COLO668 (cell line): ENCODE data around the gene SULT2B1.
"Not testable (repeated sequence)": the region's sequence is repeated elsewhere in the genome, so short reads cannot be mapped to it uniquely, and the experiment has no call there.

Experiments used
- DNase-seq: peaks from one replicate; lab custom pipeline; 2025; ENCODE audit not compliant: unreplicated experiment; lab: John Stamatoyannopoulos, UW

The SULT2B1 gene

DNA sequence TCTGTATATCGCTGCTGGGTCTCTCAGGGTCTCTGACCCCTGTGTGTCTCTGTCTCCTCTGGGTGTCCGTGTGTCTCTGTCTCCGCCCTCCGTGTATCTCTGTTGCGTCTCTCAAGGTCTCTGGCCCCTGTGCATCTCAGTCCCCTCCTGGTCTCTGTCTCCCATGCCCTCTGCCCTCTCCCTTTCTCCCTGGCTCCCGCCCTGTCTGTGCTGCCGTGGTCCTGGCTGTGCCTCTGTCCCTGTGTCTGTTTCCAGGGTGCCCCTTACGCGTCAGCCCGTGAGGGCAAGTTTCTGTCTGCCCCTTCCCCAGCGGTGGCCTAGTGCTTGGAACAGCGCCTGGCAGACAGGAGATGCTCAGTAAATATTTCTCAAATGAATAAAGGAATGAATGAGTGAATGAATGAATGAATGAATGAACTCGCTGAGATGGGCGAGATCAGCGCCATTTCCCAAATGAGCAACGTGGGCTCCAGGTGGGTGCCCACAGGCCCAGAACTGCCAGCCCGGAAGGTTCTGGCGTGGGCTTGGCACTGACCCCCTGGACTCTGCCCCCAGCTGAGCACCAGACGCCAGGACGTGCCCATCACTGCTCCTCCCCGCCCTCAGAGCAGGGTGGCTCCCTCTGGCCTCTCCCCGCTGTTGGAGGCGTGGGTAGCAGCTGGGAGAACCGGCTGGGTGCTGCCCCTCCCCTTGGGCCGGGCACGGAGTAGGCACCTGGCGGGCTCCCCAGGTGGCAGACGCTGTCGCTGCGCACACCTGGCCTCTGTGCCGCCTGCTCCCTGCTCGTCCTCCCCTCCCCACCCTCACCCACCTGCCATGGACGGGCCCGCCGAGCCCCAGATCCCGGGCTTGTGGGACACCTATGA, at the start of gene SULT2B1:
TSS of gene SULT2B1 (plus strand) at position 736 of the 866 bp plus-strand sequence. CDS start at position 817, 81 bp downstream.
- DNase-seq = peak; percentile 96

DNA sequence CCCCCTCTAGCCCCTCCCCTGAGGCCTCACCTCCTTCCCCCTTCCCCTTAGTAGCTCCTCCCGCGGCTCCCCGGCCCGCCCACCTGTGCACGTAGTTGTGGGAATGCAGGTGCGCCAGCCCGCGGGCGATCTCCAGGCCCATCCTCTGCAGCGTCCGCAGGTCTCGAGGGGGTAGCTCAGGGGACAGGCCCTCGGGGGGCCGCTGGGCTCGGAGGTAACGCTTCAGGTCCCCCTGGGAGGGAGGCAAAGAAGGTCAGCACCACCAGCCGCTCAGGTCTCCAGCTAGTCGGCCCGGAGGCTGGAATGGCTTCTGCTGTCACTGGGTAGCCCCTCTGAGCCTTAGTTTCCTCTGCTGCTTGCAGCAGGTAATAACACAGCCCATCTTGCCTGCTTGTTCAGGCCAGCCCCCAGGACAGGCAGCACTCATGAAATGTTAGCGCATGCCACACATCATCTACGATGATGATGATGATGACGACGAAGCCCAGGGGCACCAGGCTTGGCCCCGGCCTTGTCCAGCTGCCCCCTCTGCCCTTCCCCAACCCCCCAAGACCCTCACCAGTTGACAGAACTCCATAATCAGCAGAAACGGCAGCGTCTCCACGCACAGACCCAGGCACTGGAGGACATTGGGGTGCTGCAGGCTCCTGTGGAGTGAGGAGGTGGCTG, 49.5 kb upstream of the SULT2B1 start:
- DNase-seq = no peak

DNA sequence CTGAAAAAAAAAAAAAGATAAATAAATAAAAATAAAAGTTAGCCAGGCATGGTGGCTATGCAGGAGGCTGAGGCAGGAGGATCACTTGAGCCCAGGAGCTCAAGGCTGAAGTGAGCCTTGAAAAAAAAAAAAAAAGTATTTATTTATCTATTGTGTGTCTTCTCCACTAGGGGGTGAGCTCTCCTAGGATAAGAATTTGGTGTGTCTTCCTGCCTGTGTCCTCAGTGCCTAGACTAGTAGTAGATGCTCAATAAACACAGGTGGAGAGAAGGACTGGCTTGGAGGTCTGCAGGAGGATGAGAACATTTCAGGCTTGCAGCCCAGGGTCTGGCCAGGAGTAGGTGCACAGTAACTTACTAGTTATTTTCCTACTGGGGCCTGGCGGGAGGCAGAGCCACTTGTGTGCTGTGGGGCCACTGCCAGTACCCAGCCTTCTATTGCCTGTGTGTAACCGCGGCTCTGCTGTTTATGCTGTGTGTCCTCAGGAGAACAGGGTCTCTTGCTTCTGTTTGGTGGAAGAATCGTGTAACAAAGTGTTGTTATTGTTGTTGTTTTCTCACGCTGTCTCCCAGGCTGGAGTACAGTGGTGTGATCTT, 45.7 kb upstream of the SULT2B1 start:
- no peak for DNase-seq

DNA sequence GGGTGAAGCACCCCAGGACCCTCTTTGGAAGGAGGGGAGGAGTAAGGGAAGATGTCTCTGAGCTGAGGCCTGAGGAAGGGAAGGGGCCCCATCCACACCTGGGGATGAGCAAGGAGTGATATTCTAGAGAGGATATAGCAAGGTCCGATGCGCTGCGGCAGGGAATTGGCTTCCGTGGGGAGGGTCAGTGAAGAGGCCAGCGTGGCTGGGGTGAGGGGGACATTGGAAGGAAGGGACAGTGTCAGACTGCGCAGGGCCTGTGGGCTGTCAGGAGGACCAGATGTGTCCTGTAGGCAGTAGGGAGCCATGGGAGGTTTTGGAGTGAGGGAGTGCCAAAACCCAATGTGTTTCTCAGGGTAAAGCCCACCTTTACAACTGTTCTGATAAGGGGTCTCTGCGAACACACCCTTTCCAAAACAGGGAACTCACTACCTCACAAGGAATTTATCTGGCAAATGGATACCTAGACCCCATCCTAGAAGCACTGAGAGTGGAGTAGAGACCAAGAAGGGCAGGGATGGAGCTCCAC, 44.0 kb upstream of the SULT2B1 start:
- no peak for DNase-seq

DNA sequence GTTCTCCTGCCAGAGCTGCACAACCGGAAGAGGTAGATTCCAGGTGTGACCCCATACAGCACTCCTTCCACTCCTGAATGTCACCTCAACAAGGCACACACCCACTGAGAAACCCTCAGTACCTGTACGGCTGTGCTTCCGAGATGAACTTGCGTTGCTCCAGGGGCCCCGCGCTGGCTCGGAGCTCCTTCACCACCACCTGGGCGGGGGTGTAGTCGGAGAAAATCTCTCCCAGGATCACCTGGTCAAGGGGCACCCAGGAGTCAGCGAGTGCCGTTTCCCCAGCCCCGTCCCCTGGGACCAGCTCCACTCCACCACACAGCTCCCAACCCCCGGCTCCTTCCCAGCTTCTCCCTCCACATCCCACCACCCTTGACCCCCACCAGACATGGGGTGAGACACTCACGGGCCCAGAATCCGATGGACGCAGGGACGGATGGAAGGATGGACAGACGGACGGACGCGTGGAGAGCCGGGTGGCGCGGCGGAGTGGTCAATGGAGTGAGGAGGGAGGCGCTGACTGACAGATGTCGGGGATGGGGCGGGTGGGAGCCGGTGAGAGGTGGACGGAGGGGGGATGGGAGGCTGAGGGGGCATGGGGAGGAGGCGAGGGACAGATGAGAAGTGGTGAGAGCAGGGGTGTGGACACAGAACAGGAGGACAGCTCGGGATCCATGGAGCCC, 43.1 kb upstream of the SULT2B1 start:
- DNase-seq = no peak

DNA sequence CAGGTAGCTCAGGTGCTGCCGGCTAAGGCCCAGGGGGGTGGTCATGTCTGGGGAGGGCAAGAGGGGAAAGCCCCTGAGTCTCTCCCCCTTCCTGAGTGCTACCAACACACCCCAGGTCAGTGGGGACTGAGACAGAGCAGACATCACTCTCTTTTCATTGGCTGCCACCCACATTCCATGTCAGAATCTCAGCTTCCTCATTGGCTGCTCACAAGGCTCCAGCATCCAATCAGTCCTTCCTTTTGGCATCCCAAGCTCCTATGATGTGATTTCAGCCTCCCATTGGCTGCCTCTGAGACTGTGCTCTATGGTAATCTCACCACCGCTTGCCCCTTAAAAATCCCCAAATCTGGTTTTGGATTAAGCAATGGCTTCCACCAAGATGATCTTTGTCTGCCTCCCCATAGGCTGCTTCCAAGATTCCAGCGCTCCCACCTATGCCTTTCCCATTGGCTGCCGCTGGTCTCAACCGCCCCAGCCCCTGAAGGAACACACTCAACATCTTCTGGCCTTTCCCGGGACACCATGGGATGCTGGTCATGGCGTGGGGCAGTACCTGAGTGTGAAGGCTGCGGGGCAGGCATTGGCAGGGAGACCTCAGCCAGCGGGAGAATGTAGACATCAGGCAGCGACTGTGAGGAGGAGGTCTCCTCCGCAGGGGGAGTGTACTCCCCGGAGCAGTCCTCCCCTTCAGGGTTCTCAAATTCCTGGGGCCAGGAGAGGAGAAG, 42.3 kb upstream of the SULT2B1 start:
- no peak for DNase-seq

DNA sequence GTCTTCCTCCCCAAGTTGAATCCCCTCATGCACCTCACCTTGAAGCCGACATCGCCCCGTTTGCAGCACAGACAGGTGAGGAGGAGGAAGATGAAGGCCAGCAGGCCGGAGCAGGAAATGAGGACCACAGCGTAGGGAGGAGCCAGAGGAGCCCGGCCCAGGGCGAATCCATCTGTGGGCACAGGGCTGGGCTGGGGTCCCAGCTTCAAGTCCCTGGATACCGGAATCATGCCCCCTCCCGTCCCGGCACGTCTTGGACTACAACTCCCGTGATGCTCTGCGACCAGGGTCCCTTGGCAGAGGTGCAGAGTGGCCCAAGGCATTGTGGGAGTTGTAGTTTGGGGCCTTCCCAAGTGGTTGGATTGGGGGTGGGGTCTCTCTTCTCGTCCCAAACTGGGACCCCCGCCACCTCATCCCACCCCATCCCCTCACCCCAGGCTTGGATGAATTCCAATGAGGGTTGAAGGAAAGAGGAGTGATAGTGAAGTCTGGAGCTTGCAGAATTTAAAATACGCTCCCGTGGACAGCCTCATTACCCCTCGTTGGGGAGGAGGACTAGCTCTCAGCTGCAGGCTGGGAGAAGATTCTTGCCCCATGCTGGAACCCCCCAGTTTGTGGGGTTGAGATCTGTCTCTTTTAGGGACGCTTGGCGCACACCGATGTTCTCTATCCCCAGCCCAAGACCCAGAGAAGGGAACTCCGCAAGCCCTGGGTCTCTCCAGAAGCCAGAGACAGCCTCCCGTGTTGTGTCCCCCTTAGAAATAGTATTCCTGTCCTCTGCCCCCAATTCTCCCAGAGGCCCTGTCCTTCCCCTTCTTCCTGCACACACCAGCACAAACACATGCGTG, 41.3 kb upstream of the SULT2B1 start:
- DNase-seq = peak; percentile 40

DNA sequence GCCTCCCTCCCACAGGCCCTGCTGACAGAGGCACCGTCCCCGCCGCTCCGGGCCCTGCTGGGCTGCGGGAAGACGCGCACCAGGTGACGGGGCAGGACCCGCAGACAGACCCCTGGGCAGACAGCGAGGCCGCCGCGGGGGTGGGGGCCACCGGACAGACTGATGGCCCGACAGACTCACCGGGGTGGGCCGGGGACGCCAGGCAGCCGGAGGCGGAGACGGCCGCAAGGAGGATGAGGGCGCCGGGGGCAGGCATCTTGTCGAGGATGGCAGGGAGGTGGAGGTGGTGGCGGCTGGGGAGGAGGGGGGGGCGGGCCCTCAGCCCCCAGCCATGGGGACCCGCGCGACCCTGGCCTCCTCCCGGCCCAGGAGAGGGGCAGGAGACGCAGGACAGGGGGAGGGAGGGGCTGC, 40.6 kb upstream of the SULT2B1 start:
- no peak for DNase-seq

DNA sequence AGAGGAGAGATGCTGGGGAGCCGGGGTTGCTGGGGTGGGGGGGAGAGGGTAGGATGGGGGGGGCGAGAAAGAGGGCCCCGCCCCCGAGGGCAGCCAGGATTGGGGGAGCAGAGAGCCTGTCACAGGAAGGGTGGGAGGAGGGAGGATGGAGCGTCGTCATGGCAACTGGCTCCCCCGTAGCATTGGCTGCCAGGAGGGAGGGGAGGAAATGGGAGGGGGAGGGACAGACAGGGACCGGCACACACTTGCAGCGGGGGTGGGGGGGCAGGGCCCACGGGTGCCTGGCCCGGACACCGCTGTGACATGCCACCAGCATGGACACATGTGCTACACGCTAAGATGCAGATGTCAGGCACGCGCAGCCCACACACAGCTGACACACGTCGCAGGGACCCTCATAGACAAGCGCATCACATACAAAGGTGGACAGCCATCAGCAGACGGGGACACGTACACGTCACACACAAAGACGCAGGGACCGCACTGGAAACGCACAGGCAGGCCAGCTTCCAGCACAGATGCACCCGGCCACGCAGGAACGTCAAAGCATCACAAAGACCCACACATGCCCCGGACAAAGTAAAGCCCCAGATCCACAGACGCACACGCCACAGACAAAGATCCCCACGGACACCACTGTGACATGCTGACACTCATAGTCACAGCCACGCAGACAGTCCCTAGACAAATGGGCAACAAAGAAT, 40.0 kb upstream of the SULT2B1 start, which contains the start of gene LMTK3:
TSS of gene LMTK3 (minus strand) at position 36 of the 704 bp plus-strand sequence. CDS start 259 bp downstream, outside the sequence.
- peak; percentile 29 for DNase-seq

DNA sequence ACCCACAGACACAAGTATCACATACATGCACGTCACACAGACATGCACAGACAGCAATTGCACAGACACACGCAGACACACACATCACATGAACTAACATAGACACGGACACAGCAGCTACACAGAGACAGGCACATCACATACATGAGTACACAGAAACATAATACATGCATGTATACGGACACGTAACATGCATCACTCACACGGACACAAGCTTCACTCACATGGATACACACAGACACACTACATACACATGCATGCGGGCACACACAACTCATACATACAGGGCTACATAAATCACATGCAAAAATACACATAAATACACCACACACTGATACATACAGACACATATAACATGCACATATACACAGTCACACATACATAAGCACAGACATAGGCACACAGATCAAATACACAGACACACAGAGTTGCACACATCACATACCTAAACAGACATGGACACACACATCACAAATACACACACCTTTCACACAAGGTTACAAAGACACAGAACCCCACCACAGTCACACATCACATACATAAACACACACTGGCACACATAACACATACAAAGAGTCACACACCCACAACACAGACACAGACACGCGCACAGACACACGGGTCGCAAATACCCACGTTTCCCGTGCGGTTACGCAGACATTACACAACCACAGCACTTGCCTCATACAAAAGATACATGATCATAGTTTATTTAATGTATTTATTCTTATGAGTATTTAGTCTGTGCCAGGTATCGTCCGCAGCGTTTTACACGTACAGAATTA, 39.3 kb upstream of the SULT2B1 start:
- DNase-seq = no peak

DNA sequence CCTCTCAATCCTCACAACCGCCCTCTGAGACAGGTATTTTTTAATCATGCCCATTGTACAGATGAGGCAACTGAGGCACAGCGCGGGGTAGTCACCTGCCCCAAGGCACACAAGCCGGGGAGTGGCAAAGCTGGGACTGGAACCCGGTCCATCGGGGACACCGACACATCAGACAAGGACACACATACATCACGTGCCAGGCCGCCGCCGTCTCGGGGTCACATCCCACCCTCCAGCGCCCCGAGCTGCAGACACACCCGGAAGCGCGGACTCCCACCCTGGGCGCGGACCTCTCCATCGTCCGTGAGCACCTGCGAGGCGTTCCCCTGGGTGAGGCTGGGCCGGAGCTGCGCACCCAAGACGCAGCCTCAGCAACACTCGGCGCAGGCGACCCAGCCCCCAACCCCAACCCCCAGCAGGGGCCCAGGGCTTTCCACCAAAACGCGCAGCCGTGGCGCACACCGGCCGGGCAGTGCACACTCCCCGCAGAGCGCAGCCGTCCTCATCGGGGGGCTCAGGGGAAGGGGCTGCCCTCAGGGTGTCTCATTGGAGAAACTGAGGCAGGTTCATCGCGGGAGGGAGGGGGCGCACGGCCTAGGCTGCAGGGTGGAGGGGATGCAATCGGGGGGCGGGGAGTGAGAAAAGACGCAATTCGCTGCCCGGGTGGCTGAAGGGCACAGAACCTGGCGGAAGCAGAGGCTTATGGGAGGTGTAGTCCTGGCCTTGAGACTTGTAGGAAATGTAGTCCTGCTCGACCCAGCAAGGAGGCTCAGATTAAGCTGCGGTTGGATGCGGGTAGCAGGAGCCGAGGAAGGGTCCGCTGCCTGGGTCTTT, 38.5 kb upstream of the SULT2B1 start:
- DNase-seq = peak; percentile 63

DNA sequence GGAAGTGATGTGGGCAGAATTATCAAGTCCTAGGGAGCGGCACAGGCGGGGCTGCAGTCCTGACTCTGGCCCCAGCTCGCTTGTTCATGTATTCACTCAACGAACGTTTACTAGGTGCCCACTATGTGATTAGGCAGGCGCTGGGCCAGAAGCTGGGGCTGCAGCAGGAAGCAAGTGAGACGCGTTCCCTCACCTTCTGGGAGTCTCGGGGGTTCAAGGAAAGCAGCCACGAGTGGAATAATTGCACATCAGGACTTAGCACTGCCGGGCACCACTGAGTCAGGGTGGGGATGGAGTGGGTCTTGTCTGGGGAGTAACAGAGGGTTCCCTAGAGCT, 37.9 kb upstream of the SULT2B1 start:
- DNase-seq = no peak

DNA sequence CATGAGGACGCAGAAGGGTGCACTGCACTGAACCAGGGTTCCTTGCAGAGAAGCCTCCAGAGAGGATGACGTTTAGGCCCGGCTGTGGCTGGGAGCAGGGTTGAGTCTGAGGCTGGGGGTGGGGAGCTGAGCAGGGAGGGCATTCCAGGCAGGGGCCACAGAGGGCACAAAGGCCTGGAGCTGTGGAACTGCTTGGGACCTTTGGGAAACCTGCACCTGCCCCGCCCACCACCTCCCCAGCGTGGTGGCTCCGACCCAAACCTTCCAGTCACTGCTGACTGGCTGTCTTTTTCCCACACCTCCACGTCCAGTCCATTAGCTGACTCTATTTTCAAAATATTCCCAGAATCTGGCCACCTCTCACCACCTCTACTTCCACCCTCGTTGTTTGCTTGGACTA, 35.4 kb upstream of the SULT2B1 start:
- no peak for DNase-seq

DNA sequence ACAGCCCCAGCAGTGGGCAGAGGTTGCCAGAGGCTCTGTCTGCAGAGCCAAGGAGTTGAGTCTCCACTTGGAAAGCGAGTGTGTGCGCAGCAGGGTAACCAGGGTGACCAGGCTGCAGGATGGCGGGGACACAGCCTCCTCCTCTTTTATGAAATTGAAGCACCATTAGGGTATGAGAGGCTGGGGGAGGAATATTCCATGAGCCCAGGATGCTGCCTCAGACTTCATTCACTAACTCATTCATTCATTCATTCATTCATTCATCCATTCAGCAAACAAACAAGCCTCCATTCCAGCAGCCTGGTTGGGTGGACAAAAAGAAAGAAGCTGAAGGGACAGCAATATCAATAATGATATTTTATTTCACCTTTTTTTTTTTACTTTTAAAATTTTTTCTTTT, 33.8 kb upstream of the SULT2B1 start:
- no peak for DNase-seq

DNA sequence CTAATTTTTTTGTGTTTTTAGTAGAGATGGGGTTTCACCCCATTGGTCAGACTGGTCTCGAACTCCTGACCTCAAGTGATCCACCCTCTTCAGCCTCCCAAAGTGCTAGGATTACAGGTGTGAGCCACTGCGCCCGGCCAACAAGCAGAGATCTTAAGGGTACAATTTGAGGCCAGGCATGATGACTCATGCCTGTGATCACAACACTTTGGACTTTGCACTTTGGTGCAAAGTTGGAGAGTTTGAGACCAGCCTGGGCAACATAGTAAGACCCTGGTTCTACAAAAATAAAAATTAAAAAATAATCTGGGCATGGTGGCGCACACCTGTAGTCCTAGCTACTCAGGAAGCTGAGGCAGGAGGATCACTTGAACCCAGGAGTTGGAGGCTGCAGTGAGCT, 32.5 kb upstream of the SULT2B1 start:
- DNase-seq = not testable (repeated sequence)

DNA sequence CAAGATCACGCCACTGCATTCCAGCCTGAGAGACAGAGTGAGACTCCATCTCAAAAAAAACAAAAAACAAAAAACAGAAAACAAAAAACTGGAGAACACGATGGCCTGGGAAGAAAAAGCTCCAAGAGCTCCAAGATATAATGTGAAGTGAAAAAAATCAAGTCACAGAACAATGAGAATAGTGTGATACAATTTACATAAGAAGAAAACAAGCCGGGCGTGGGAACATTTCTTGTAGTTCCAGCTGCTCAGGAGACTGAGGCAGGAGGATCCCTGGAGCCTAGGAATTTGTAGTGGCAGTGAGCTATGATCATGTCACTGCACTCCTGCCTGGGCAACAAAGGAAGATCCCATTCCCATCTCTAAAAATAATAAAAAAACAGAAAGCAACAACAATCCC, 31.8 kb upstream of the SULT2B1 start:
- no peak for DNase-seq

DNA sequence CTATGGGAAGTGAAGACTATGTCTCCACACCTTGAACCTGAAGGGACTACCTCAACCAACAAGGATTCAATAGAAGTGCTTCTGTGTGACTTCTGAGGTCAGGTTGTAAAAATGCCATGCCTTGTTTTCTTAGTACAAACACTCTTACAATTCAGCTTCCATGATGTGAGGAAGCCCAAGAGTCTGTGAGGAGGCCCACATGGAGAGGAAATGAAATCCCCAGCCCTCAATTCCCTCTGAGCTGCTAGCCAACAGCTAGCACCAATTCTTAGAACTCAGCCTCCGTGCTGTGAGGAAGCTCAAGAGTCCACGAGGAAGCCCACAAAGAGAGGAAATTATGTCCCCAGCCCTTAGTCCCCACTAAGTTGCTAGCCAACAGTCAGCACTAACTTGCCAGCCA, 27.8 kb upstream of the SULT2B1 start:
- DNase-seq = no peak
